Measurements from ENCODE around the gene KIF5A.
"Not testable (repeated sequence)": the region's sequence is repeated elsewhere in the genome, so short reads cannot be mapped to it uniquely, and the experiment has no call there.

DNA sequence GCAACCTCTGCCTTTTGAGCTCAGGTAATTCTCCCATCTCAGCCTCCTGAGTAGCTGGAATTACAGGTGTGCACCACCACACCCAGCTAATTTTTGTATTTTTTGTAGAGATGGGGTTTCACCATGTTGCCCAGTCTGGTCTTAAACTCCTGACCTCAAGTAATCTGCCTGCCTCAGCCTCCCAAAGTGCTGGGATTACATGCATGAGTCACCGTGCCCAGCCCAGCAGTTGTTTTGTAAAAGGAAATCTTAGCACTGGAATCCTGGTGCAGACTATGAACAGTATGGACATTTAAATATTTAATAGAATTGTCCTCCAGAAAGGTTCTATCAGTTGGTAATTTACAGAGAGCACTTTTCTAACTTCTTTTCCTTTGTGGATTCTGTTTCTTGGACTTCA lies 11.3 kb downstream of the KIF5A start:
- TF ChIP-seq, protein P1, sequence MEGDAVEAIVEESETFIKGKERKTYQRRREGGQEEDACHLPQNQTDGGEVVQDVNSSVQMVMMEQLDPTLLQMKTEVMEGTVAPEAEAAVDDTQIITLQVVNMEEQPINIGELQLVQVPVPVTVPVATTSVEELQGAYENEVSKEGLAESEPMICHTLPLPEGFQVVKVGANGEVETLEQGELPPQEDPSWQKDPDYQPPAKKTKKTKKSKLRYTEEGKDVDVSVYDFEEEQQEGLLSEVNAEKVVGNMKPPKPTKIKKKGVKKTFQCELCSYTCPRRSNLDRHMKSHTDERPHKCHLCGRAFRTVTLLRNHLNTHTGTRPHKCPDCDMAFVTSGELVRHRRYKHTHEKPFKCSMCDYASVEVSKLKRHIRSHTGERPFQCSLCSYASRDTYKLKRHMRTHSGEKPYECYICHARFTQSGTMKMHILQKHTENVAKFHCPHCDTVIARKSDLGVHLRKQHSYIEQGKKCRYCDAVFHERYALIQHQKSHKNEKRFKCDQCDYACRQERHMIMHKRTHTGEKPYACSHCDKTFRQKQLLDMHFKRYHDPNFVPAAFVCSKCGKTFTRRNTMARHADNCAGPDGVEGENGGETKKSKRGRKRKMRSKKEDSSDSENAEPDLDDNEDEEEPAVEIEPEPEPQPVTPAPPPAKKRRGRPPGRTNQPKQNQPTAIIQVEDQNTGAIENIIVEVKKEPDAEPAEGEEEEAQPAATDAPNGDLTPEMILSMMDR (IDR thresholded peaks at IDR 0.05) = not testable (repeated sequence)
- not testable (repeated sequence) for TF ChIP-seq POLR2A (IDR thresholded peaks at IDR 0.05)
